Muscle of arm (tissue), 12 donors: ENCODE data around the gene POLH. TPM values are rescaled to one million over a fixed set of nuclear protein-coding genes. Genes with fewer than 3 reads are reported as not detected.

Source experiments
- polyA plus RNA-seq, 12 donors: library from polyadenylated mRNA; unstranded; fragments of 120-200 nt; gene quantifications; one replicate each; pipeline ENCODE4 v1.2.1, GENCODE V29; 2013; ENCODE audit not compliant: insufficient read length in 12 of 12

Gene POLH
- polyA plus RNA-seq, 12 donors: 4.0 to 16.1 (median 12.7) TPM; not detected in 1

Other genes starting within 250 kb of the POLH start
- 10 to 100 TPM in 11 of 12 donors, not detected in 1; 12.7 to 22.9 (median 15.9) TPM for gene ZNF318, start 206.5 kb upstream of the POLH start, polyA plus RNA-seq
- 10 to 100 TPM in 11 of 12 donors, not detected in 1; 11.8 to 29.7 (median 15.5) TPM for gene ABCC10, start 148.6 kb upstream of the POLH start, polyA plus RNA-seq
- gene DLK2, start 120.6 kb upstream of the POLH start, polyA plus RNA-seq: 1 to 10 TPM in 10 of 12 donors, not detected in 2; 1.5 to 4.9 (median 2.0) TPM
- gene TJAP1, start 98.6 kb upstream of the POLH start, polyA plus RNA-seq: 10 to 100 TPM in 11 of 12 donors, not detected in 1; 21.2 to 38.0 (median 25.5) TPM
- under 1 TPM in 7 of 12 donors, not detected in 5; 0.10 to 0.18 (median 0.13) TPM for gene LRRC73, start 65.8 kb upstream of the POLH start, polyA plus RNA-seq
- gene YIPF3, start 59.3 kb upstream of the POLH start, polyA plus RNA-seq: 10 to 100 TPM in 11 of 12 donors, not detected in 1; 72.9 to 96.0 (median 85.0) TPM
- 10 to 100 TPM in 10 of 12 donors, not detected in 2; 11.0 to 22.1 (median 16.8) TPM for gene POLR1C, start 59.1 kb upstream of the POLH start, polyA plus RNA-seq
- 10 to 100 TPM in 11 of 12 donors, not detected in 1; 22.5 to 39.6 (median 27.7) TPM for gene XPO5, start 147 bp upstream of the POLH start, polyA plus RNA-seq
- 10 to 100 TPM in 11 of 12 donors, not detected in 1; 32.1 to 48.0 (median 38.0) TPM for gene GTPBP2, start 53.1 kb downstream of the POLH start, polyA plus RNA-seq
- 10 to 100 TPM in 10 of 12 donors, not detected in 2; 14.6 to 20.6 (median 17.3) TPM for gene MAD2L1BP, start 59.7 kb downstream of the POLH start, polyA plus RNA-seq
- 1 to 10 TPM in 2 of 12 donors, under 1 TPM in 8, not detected in 2; 0.33 to 1.2 (median 0.72) TPM for gene RSPH9, start 68.9 kb downstream of the POLH start, polyA plus RNA-seq
- 10 to 100 TPM in 11 of 12 donors, not detected in 1; 26.7 to 38.0 (median 31.5) TPM for gene MRPS18A, start 111.6 kb downstream of the POLH start, polyA plus RNA-seq
- gene VEGFA, start 194.0 kb downstream of the POLH start, polyA plus RNA-seq: 100 to 1,000 TPM in 2 of 12 donors, 10 to 100 TPM in 9, not detected in 1; 53.9 to 123 (median 69.4) TPM